KMS-11 (cell line): ENCODE data around the gene RAB31.
A peak's percentile ranks its signal among the peaks of the same experiment; 100 is the strongest.

Experiments used
- H2AFZ ChIP-seq: fragments of 200-600 bp; sonication (generic); 2 replicates; pipeline ENCODE4 v1.6.1; 2016; ENCODE audit warnings: antibody characterized with exemption, mixed run types, low read depth
- H3K27ac ChIP-seq: fragments of 200-600 bp; sonication (generic); 2 replicates; pipeline ENCODE4 v1.6.1; 2016; ENCODE audit warnings: mild to moderate bottlenecking, mixed run types
- H3K27me3 ChIP-seq: fragments of 200-600 bp; sonication (generic); 2 replicates; pipeline ENCODE4 v1.6.1; 2017; ENCODE audit warnings: mild to moderate bottlenecking, low read depth, mixed run types, moderate library complexity; ENCODE audit not compliant: insufficient read depth
- H3K36me3 ChIP-seq: fragments of 200-600 bp; sonication (generic); 2 replicates; pipeline ENCODE4 v1.6.1; 2017; ENCODE audit warnings: mild to moderate bottlenecking, mixed run types; ENCODE audit not compliant: insufficient read depth
- H3K4me1 ChIP-seq: fragments of 200-600 bp; sonication (generic); 2 replicates; pipeline ENCODE4 v1.6.1; 2016; ENCODE audit warnings: mild to moderate bottlenecking, low read depth, mixed run types; ENCODE audit not compliant: poor library complexity, severe bottlenecking
- H3K4me2 ChIP-seq: fragments of 200-600 bp; sonication (generic); 2 replicates; pipeline ENCODE4 v1.7.0; 2016; ENCODE audit warnings: mild to moderate bottlenecking, mixed run types
- H3K4me3 ChIP-seq: fragments of 200-600 bp; sonication (generic); IDR thresholded peaks from 2 replicates; pipeline ENCODE4 v1.6.1; 2017; ENCODE audit warnings: low read depth, low read length, mixed read lengths; ENCODE audit not compliant: insufficient read depth
- H3K79me2 ChIP-seq: fragments of 200-600 bp; sonication (generic); 2 replicates; pipeline ENCODE4 v1.6.1; 2016; ENCODE audit warnings: low read depth, mixed run types; ENCODE audit not compliant: insufficient read depth
- H3K9ac ChIP-seq: fragments of 200-600 bp; sonication (generic); 2 replicates; pipeline ENCODE4 v1.6.1; 2016; ENCODE audit warnings: mild to moderate bottlenecking, mixed run types
- H4K20me1 ChIP-seq: fragments of 200-600 bp; sonication (generic); 2 replicates; pipeline ENCODE4 v1.6.1; 2016; ENCODE audit warnings: mild to moderate bottlenecking, mixed run types; ENCODE audit not compliant: insufficient read depth
- TF ChIP-seq, protein P1 (sequence below): fragments of 200-600 bp; sonication (generic); conservative IDR thresholded peaks from 2 replicates; pipeline ENCODE4 v1.6.1; 2017; ENCODE audit warnings: low read depth, mild to moderate bottlenecking, antibody characterized with exemption, low read length, moderate library complexity, mixed read lengths

Gene RAB31

DNA sequence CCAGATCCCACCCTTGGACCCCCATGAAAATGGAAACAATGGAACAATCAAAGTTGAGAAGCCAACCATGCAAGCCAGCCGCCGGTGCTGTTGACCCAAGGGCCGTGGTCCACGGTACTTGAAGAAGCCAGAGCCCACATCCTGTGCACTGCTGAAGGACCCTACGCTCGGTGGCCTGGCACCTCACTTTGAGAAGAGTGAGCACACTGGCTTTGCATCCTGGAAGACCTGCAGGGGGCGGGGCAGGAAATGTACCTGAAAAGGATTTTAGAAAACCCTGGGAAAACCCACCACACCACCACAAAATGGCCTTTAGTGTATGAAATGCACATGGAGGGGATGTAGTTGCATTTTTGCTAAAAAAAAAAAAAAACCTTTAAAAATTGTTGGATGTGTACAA lies 151.1 kb downstream of the RAB31 start:
- H3K27ac ChIP-seq: no peak overlapping the region
- no peak overlapping the region for H3K4me2 ChIP-seq
- H3K27me3 ChIP-seq: no peaks in the 10 kb centered on the region
- H3K4me3 ChIP-seq: no peak overlapping the region
- no peak overlapping the region for H3K9ac ChIP-seq
- TF ChIP-seq, protein P1, sequence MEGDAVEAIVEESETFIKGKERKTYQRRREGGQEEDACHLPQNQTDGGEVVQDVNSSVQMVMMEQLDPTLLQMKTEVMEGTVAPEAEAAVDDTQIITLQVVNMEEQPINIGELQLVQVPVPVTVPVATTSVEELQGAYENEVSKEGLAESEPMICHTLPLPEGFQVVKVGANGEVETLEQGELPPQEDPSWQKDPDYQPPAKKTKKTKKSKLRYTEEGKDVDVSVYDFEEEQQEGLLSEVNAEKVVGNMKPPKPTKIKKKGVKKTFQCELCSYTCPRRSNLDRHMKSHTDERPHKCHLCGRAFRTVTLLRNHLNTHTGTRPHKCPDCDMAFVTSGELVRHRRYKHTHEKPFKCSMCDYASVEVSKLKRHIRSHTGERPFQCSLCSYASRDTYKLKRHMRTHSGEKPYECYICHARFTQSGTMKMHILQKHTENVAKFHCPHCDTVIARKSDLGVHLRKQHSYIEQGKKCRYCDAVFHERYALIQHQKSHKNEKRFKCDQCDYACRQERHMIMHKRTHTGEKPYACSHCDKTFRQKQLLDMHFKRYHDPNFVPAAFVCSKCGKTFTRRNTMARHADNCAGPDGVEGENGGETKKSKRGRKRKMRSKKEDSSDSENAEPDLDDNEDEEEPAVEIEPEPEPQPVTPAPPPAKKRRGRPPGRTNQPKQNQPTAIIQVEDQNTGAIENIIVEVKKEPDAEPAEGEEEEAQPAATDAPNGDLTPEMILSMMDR: no peak
- H3K79me2 ChIP-seq: no peaks in the 10 kb centered on the region
- H3K4me1 ChIP-seq: peaks cover 49% of the 10 kb centered on the region
- H2AFZ ChIP-seq: no peak overlapping the region
- no peaks in the 10 kb centered on the region for H3K36me3 ChIP-seq
- H4K20me1 ChIP-seq: no peaks in the 10 kb centered on the region

DNA sequence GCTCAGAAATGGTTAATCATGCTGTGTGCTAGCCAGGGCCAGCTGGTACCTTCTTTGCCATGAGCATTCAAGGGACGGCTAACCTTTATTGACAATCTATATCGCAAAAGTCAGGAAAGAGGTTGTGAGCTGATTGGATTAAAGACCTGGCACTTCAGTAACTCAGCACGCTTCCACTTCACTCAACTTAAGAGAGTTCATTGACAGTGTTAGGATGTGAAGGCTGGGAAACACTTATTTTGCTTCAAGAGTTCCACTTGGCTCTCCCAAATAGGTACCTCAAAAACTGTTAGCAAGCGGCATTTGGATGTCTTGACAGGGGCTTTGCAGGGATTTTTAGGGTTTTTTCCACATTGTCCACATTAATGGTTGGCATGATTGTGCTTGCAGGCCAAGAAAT lies 152.6 kb downstream of the RAB31 start:
- no peak overlapping the region for H2AFZ ChIP-seq
- no peak overlapping the region for H3K4me3 ChIP-seq
- TF ChIP-seq, protein P1: no peak
- peak overlapping the region; percentile 90 for H3K4me2 ChIP-seq
- H3K27me3 ChIP-seq: no peaks in the 10 kb centered on the region
- H3K36me3 ChIP-seq: no peaks in the 10 kb centered on the region
- H3K4me1 ChIP-seq: peaks cover 49% of the 10 kb centered on the region
- H3K27ac ChIP-seq: peak overlapping the region; percentile 81; the same call in 1 of the 2 replicates
- H3K79me2 ChIP-seq: no peaks in the 10 kb centered on the region
- H3K9ac ChIP-seq: no peak overlapping the region
- no peaks in the 10 kb centered on the region for H4K20me1 ChIP-seq

DNA sequence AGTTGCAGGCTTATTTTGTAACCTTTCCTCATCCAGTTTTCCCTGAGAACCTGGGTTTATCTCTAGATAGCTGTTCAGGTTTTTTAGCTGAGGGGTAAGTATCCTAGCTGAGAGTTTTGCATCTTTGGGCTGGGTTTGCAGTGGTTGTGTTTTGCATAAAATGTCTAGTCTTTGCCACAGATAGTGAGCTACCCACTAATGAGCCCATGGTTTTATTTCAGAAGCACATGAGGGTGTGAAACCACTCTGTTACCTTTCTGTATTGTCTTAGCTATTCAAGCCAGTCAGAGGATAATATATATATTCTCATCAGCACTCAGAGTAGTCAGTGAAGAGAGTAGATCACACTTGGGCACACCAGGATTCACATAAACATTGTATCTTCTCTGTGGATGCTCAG lies 153.1 kb downstream of the RAB31 start:
- H3K4me3 ChIP-seq: no peak overlapping the region
- TF ChIP-seq, protein P1: no peak
- no peaks in the 10 kb centered on the region for H3K36me3 ChIP-seq
- no peaks in the 10 kb centered on the region for H4K20me1 ChIP-seq
- no peaks in the 10 kb centered on the region for H3K27me3 ChIP-seq
- H3K4me2 ChIP-seq: peak overlapping the region; percentile 90
- H3K79me2 ChIP-seq: no peaks in the 10 kb centered on the region
- peak overlapping the region; percentile 81 for H3K27ac ChIP-seq
- peak overlapping the region; percentile 41 for H3K9ac ChIP-seq
- H3K4me1 ChIP-seq: peaks cover 49% of the 10 kb centered on the region
- H2AFZ ChIP-seq: peak overlapping the region; percentile 8; the same call in 1 of the 2 replicates

GRCh38 chr18:9861933-9862332 lies 153.8 kb downstream of the RAB31 start:
- H3K9ac ChIP-seq: peak overlapping the region; percentile 41; the same call in 1 of the 2 replicates
- no peaks in the 10 kb centered on the region for H4K20me1 ChIP-seq
- H3K4me1 ChIP-seq: peaks cover 49% of the 10 kb centered on the region
- peak overlapping the region; percentile 8; the same call in 1 of the 2 replicates for H2AFZ ChIP-seq
- H3K4me2 ChIP-seq: peak overlapping the region; percentile 90
- H3K27ac ChIP-seq: peak overlapping the region; percentile 81
- H3K27me3 ChIP-seq: no peaks in the 10 kb centered on the region
- TF ChIP-seq, protein P1: no peak
- no peak overlapping the region for H3K4me3 ChIP-seq
- H3K36me3 ChIP-seq: no peaks in the 10 kb centered on the region
- no peaks in the 10 kb centered on the region for H3K79me2 ChIP-seq
